NCI-H1417 (cell line): Measurements from ENCODE around the gene TMC3.

ENCODE experiments used
- DNase-seq, 3 experiments: peaks; one replicate each; lab custom pipeline; 2025; lab: John Stamatoyannopoulos, UW

Gene TMC3

DNA sequence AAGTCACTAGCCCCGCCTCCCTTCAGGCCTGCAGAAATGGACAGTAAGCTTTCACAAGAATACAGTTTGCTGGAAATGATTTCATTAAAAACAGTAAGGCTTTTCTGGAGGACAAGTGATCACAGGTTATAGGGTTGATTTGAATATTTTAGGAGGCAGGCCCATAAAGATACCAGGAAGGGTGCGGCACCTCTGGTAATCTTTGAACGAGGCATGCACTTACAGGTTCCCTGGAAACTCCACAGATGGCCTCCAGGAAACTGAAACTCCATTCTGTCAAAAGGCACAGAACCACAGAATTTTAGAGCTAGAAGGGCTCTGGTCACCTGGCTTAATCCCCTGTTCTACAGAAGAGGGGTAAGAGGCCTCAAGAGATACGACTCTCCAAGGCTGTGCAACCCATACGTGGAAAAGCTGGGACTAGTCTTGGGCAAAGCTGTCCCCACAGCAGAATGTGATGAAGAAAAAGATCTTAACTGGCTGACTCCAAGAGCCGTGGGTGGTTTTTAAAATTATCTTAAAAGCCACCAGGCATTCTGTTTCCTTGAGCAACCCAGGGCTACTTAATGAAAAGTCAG lies 51.2 kb downstream of the TMC3 start:
- no peak for DNase-seq

GRCh38 chr15:81321667-81322066 lies 52.3 kb downstream of the TMC3 start:
- DNase-seq: no peak

- DNase-seq: no peak
Measured at GRCh38 chr15:81317642-81318017, 56.4 kb downstream of the TMC3 start.

DNA sequence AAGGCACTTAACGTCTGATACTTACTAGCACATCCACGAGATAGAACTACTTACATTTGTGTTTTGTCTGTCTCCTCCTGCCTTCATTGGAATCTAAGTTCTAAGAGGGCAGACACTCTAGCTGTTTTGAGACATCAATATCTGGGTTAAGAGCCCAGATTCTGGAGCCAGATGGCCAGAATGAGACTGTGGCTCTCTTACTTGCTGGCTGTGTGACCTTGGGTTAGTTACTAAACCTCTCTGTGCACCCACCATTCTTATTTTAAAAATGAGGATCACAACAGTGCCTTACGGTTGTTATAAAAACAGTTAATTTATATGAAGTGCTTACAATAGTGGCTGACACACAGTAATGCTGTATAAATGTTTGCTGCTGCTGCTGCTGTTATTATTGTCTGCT lies 57.7 kb downstream of the TMC3 start:
- no peak for DNase-seq

DNA sequence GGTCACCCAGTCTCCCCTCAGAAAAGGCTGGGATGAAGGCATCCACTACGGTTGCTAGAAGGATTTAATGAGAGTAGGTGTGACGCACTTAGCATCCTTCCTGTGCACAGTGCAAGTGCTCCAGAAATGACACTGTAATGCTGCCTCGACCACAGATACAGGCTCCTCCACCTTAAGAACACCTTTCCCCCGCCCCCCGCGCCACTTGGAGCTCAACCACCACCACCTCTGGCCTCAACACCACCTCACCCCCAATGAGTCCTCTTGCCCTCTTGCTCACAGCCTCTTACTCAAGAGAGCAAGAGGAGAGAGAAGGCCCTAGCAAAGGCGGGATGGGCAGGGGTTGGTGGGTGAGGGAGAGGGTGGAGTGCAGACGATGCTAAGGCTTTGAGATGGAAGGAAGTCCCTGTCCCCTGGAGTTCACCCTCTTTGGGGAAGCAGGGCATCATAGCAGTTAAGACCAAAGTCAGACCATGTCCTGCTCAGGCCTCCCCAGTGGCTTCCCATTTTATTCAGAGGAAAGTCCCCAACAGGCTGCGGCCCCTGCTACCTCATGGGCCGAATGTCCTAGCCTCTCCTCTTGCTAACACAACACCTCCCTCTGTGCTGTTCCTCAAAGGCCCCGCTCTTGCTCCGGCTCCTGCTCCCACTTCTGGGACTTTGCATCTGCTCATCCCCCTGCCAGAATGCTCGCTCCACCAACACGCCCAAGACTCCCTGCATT lies 58.4 kb downstream of the TMC3 start:
- no peak for DNase-seq

DNA sequence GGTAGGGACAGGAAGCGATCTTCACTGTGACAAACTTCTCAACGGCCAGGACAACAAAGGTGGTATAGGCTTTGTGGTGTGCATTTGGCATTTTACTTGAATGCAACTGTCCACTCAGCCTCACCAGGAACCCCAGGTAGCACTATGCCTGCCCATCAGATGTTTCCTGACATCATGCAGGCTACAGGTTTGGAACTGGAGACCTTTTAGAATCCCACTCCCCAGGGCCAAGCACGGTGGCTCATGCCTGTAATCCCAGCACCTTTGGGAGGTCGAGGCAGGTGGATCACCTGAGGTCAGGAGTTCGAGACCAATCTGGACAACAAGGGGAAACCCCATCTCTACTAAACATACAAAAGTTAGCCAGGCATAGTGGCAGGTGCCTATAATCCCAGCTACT lies 59.6 kb downstream of the TMC3 start:
- DNase-seq: no peak

DNA sequence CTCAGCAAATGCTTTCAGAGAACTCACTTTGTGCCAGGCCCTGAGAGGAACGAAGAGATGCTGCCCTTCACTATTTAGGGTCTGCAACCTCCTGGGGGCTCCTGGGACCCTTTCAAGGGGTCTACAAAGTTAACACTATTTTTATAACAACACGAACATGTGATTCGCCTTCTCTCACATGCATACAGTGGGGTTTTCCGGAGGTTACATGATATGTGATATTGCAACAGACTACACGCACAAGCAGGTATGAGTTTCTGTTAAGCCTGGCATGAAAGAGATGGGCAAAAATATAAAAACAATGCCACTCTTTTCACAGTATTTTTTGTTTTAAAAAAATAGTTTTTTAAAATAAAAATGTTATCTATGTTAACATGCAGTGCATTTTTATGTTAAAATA lies 60.3 kb downstream of the TMC3 start:
- DNase-seq: no peak

DNA sequence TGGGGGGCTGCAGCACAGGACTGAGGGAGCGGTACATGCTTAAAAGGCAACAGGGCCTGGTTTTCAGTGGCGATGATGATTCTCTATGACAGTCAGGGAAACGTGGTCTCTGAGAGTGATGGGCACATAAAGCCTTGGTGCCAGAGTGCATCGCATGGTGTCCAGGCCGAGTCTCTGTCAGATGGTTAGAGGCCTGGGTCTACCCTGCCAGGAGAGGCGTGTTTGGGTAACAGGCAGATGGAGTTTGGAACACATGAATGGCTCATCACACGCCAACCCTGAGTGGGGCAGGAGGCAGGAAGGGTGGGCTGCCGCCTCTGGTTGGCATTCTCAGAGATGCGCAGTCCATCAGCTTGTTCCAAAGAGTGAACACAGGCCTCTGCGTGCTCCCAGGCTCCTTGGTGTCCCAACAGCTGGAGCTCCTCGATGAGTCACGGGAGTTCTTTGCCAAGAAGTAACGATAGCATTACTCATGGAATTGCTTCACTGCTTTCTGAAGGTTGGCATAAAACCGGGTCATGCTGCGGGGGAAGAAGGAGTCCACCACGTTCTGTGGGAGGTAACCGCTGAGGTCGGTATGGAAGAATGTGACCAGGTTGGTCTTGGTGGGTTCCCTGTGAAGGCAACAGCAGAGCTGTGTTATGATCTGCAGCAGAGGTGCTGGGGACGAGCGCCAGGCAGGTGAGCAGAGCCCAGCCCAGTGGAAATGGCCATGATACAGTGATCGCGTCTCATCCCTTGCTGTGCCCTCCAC lies 61.0 kb downstream of the TMC3 start:
- no peak for DNase-seq

GRCh38 chr15:81311752-81312464 lies 62.1 kb downstream of the TMC3 start:
- DNase-seq: no peak

DNA sequence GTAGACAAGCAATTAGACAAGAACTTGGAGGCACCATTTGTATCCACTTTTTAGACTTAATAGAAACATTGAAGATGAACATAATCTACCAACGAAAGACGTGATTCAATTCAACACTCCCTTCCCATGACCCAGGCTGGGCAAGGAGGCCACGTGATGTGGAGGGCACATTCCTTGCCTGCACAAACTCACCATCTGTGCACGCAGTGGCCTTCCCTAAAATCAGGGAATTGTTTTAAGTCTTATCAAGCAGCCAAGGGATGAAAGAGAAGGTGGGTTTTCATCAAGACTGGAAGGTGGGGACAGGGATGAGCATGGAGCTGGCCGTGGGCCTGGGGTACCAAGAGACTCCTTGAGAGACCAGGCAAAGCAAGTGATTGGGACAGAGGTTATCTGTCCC lies 63.5 kb downstream of the TMC3 start:
- DNase-seq: no peak

DNA sequence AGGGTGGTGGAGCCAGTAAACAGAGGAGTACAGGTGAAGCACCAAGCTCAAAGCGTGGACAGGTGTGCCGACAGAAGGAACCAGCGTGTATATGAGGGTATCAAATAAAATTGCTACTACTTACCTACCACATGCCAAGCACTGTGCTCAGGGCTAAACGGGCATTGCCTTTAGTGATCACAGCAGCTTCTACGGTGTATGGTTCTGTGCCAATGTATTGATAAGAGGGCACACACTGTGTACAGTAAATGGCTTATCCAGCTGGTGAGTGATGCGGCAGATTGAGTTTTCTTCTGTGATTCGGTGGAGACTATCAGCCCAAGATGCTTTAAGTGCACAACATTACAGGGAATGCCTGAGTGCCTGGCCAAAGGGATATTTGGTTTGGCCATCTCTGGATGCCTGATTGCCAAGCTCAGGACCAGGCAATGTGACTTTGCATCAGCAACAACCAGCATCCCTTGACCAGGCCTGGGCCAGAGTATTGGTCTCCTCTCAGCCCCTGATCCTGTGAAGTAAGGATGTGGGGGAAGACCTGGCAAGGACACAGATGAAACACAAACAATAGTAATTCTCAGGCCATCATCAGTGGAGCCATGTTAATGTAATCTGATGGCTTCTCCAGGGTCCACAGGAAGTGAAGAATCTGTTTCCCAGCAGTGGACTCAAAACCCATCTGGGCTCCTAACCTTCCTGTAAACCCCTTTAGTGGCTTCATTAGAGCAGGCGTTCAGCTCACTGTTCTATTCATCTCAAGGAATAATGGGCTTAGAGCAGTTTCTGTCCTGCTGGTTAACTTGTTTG lies 64.2 kb downstream of the TMC3 start:
- DNase-seq: no peak

GRCh38 chr15:81308260-81308659 lies 65.8 kb downstream of the TMC3 start:
- DNase-seq: no peak

- no peak for DNase-seq
Measured at GRCh38 chr15:81304226-81304625, 69.8 kb downstream of the TMC3 start.

DNA sequence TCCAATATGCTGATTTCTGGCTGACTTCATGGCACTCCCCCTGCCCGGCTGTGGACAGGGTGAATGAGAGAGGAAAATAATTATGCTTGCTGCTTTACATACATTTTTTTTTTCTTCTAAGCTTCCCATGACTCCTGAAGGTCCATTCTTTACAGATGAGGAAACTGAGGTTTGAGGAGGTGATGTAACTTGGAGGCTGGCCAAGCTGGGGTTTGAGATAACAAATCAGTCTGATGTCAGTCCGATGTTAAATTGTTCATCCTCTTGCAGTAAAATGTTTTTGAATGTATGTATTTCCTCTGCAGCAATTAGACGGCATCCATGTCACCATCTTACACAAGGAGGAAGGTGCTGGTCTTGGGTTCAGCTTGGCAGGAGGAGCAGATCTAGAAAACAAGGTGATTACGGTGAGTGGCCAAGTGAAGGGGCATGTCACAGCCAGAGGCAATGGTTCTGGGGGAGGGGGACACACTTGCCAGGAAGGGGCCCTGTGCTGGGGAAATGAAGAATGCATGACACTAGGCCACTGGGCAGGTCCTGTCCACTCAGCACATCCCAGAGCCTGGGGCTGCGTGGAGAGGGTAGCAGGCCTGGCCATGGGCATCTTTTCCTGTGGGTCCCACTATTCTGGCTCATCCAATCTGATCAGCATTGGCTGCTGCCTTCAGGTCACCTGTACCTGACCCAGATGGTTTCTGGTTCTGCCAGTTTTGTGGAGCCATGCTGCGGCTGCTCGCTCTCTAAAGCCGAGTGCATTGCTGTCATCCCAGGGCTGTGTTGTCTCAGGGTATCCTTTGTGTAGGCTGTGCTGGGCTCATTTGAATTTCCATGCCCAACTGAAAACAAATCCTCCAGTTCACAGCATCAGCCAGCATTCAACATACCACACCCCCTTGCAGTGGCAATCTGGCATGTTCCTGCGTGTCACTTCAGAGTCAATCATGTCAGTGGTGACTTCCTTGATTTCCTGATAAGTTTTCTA lies 70.5 kb downstream of the TMC3 start:
- peak in 1 of 3 experiments; percentile 15 for DNase-seq

GRCh38 chr15:81302701-81303109 lies 71.3 kb downstream of the TMC3 start:
- no peak for DNase-seq

- DNase-seq: peak in 1 of 3 experiments; percentile 47
Measured at GRCh38 chr15:81301815-81302399, 72.1 kb downstream of the TMC3 start.

- DNase-seq: no peak
Measured at GRCh38 chr15:81301385-81301784, 72.6 kb downstream of the TMC3 start.

GRCh38 chr15:81299630-81300273 lies 74.3 kb downstream of the TMC3 start:
- no peak for DNase-seq

- DNase-seq: no peak
Measured at GRCh38 chr15:81299156-81299555, 74.9 kb downstream of the TMC3 start.

DNA sequence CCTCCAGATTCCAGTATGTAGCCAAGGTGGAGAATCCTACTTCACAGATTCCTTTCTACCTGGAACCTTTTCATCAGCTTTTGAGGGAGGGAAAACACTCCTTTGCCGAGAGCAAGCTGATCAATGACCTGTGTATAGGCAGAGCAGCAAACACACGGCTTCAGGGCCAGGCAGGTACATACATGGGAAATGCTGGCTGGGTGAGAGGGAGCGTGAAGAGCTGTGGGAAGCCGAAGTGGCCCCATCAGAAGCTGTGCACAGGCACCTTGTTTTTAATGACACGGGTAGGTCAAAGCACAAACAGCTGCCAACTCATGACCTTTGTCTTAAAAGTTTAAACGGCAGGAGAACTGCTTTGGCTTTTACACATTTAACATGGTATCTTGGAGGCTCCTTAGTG lies 75.4 kb downstream of the TMC3 start:
- no peak for DNase-seq
